Ovary (tissue), 9 donors: ENCODE data around the gene NCOA5. TPM values are rescaled to one million over a fixed set of nuclear protein-coding genes. Genes with fewer than 3 reads are reported as not detected.

Experiments
- DNase-seq, 5 donors: peaks; one replicate each; pipeline ENCODE4 v3.0.0-alpha.2; 2019 to 2020
- H3K27ac ChIP-seq, 2 donors: fragments of 200-600 bp; one replicate each; pipeline versions ENCODE4 v1.5.1 to v1.8.0; 2019 to 2022
- H3K27me3 ChIP-seq: fragments of 200-600 bp; one replicate; pipeline ENCODE4 v1.8.0; 2022
- H3K36me3 ChIP-seq: fragments of 200-600 bp; sonication (generic); one replicate; pipeline ENCODE4 v1.5.1; 2019
- H3K4me1 ChIP-seq: one replicate; pipeline ENCODE4 v1.8.1; 2013; ENCODE audit warnings: mild to moderate bottlenecking, moderate library complexity; ENCODE audit not compliant: insufficient read depth
- H3K4me3 ChIP-seq: fragments of 200-600 bp; sonication (generic); one replicate; pipeline ENCODE4 v1.5.1; 2017
- H3K9me3 ChIP-seq, 2 donors: fragments of 200-600 bp in 1 of 2; sonication (generic) in 1 of 2; one replicate each; pipeline versions ENCODE4 v1.5.1 to v1.8.1; 2013 to 2019; ENCODE audit warnings: mild to moderate bottlenecking in 1 of 2, moderate library complexity in 1 of 2
- EP300 ChIP-seq: sonication (generic); formaldehyde crosslinking; IDR thresholded peaks from one replicate; pipeline ENCODE4 v1.6.1; 2017; ENCODE audit warnings: antibody characterized with exemption
- POLR2A ChIP-seq: fragments of 450-650 bp; IDR thresholded peaks from one replicate; pipeline ENCODE4 v1.6.1; 2017; ENCODE audit warnings: antibody characterized with exemption, mild to moderate bottlenecking, moderate library complexity
- WGBS, 3 donors: extraction: QIAGEN DNeasy Blood & Tissue Kit in 1 of 3; methylation state at CpG; one replicate each; pipeline versions ENCODE4 v1.1.5 to v1.1.7; 2013 to 2017; 5-methylcytosine and 5-hydroxymethylcytosine counted together
- intact Hi-C, 4 donors: fragments of 100-400 bp; cut with DNase I; formaldehyde crosslinking; loops; one replicate each; pipeline versions ENCODE4 v1.11.0 to v1.15.1; 2022 to 2023
- polyA plus RNA-seq, 2 donors: library from polyadenylated mRNA; stranded (reverse); fragments of 200-250 nt in 1 of 2; fragments of 350-450 nt in 1 of 2; fragmentation: Illumina TruSeq in 1 of 2; extraction: RNeasy Lipid Tissue Mini Kit (QIAGEN cat#74804) in 1 of 2; gene quantifications; one replicate each; pipeline ENCODE4 v1.2.3, GENCODE V29; 2013 to 2014
- total RNA-seq, 7 donors: library from RNA; depleted of rRNA in 2 of 7; stranded (reverse); fragments of >200 nt in 2 of 7; fragmentation: NEBNext Ultra II Directional in 3 of 7; extraction: Animal tissue kit (Norgen Biotek cat#: 25700) in 3 of 7; gene quantifications; one replicate each; pipeline versions ENCODE4 v1.1.0 to v1.2.4, GENCODE V29; 2016 to 2023
- TF ChIP-seq, protein P1 (sequence below), 3 donors: fragments of 450-650 bp in 2 of 3; fragments of 200-600 bp in 1 of 3; IDR thresholded peaks; one replicate each; pipeline versions ENCODE4 v1.5.1 to v1.8.0; 2016 to 2022; ENCODE audit warnings: antibody characterized with exemption in 3 of 3, mild to moderate bottlenecking in 1 of 3
- donor health status: DM: no; HTN: no; CAD: no; lungs with moderate emphysema.
- donor health status: DM: no; HTN: no; CAD: no.
- donor health status: Bipolar disorder and iron deficiency.
- donor health status: DM: yes; HTN: yes; CAD: no.
- donor health status: DM: no; HTN: no; CAD: no.
- donor health status: DM: yes; HTN: yes; CAD: no.

The NCOA5 gene
- total and polyA plus RNA-seq, 9 donors: 27.6 to 51.1 (median 35.6) TPM

DNA sequence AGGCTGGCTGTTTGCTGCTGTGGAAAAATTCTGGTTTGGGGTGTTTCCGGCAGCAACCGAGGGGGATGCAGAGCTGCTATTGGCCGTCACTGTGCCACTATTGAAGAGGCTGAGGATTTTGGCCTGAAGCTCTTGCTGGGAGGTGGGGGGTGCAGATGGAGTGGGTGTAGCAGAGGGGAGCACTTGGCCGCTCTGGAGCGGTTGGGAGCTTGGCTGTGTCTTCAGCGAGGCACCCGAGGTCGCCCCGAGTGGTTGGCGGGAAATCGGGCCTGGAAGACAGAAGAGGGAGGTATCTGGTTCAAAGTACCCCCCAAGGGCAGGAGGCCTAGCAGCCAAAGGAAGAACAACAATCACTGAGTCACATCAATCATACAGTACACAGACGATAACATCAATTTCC is 27.1 kb downstream of the NCOA5 start:
- DNase-seq: no peak
- no peaks in the 10 kb centered on the region for H3K27me3 ChIP-seq
- no peak overlapping the region for H3K4me3 ChIP-seq
- H3K9me3 ChIP-seq: no peaks in the 10 kb centered on the region
- peaks cover 3% of the 10 kb centered on the region for H3K36me3 ChIP-seq
- TF ChIP-seq POLR2A: no peak
- TF ChIP-seq, protein P1, sequence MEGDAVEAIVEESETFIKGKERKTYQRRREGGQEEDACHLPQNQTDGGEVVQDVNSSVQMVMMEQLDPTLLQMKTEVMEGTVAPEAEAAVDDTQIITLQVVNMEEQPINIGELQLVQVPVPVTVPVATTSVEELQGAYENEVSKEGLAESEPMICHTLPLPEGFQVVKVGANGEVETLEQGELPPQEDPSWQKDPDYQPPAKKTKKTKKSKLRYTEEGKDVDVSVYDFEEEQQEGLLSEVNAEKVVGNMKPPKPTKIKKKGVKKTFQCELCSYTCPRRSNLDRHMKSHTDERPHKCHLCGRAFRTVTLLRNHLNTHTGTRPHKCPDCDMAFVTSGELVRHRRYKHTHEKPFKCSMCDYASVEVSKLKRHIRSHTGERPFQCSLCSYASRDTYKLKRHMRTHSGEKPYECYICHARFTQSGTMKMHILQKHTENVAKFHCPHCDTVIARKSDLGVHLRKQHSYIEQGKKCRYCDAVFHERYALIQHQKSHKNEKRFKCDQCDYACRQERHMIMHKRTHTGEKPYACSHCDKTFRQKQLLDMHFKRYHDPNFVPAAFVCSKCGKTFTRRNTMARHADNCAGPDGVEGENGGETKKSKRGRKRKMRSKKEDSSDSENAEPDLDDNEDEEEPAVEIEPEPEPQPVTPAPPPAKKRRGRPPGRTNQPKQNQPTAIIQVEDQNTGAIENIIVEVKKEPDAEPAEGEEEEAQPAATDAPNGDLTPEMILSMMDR (IDR thresholded peaks at IDR 0.05): no peak
- TF ChIP-seq EP300: no peak
- H3K4me1 ChIP-seq: peaks cover 5% of the 10 kb centered on the region
- H3K27ac ChIP-seq: no peak overlapping the region
- WGBS, 3 donors: 81 to 89% (median 81%) methylated on average over 12 of the region's 12 CpGs
- intact Hi-C loops: no loop called here

DNA sequence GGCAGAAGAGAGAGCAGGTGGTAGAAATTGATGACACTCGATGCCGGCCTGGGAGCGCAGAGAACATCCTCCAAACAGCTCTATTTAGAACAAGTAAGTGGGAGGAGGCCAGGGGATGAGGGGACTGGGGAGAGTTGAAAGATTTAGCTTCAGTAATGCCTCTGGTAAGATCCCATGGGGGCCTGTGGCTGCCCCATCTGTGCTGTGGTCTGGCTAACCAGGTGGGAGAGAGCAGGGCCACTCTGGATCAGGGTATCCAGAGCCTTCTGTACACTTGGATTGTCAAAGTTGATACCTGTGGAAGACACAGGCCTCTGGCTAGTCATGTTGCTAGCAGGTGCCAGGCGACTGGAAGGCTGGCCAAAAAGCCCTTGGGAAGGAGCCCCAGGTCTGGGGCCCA is 27.6 kb downstream of the NCOA5 start:
- TF ChIP-seq EP300: no peak
- TF ChIP-seq POLR2A: no peak
- TF ChIP-seq, protein P1 (IDR thresholded peaks at IDR 0.05): no peak
- intact Hi-C loops: no loop called here
- DNase-seq: no peak
- no peak overlapping the region for H3K4me3 ChIP-seq
- peaks cover 3% of the 10 kb centered on the region for H3K36me3 ChIP-seq
- peaks cover 5% of the 10 kb centered on the region for H3K4me1 ChIP-seq
- 54 to 78% (median 72%) methylated on average over 4 of the region's 4 CpGs for WGBS, 3 donors
- H3K9me3 ChIP-seq: no peaks in the 10 kb centered on the region
- H3K27ac ChIP-seq: no peak overlapping the region
- H3K27me3 ChIP-seq: no peaks in the 10 kb centered on the region

DNA sequence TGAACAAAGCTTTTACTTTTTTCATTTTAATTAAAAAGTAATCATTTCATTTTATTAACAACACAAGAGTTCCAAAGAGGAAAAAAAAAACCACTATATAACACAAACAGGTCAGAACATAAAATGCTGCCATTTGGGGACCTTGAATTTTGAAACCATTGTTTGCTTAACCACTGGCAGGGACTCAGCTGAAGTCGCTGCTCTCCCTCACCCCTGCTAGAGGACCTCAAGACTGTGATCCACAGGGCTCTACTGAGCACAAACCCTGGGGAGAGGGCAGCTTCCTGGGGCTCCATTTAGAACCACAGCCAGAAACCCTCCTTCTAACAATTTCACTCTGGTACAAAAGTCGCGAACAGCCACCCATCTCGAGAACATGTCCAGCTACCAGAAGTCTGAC is 28.8 kb downstream of the NCOA5 start:
- peaks cover 3% of the 10 kb centered on the region for H3K36me3 ChIP-seq
- TF ChIP-seq EP300 (no peak), POLR2A (no peak)
- TF ChIP-seq, protein P1 (IDR thresholded peaks at IDR 0.05): no peak

DNA sequence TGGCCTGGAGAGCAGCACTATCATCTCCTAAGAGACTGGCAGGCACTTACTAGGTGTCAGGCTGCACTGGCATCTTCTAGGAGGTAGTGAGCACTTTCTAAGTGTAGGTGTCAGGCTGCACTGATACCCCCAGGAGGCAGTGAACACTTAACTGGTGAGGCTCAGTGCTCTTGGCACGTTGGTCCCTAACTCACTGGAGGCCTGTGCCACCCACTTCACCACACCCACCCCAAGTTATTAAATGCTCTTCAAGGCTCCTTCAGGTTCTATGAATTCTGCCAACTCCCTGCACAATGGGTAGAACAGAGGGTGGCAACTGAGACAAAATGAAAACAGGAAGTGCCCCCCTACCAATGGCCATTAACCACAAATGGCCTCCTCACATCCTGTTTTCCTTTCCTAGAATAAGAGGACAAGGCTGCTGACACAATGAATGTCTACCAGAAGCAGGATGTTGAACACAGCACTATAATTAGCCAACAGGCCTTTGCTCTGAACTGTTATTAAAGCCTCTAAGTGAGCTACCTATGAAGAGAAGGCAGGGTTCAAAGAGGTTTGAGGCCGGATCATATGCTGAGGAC is 29.4 kb downstream of the NCOA5 start:
- no peak for DNase-seq
- TF ChIP-seq, protein P1 (IDR thresholded peaks at IDR 0.05): no peak
- TF ChIP-seq EP300: no peak
- no peak for TF ChIP-seq POLR2A
- Histone ChIP-seq H3K27ac (no peak overlapping the region), H3K9me3 (no peaks in the 10 kb centered on the region), H3K36me3 (peaks cover 2% of the 10 kb centered on the region), H3K4me1 (peaks cover 5% of the 10 kb centered on the region), H3K27me3 (no peaks in the 10 kb centered on the region), H3K4me3 (no peak overlapping the region)
- 70 to 92% (median 81%) methylated on average over 2 of the region's 2 CpGs for WGBS, 3 donors
- intact Hi-C loops: no loop called here

More for the DNA sequence above, 28.8 kb downstream of the NCOA5 start:
- Histone ChIP-seq H3K4me1 (peaks cover 5% of the 10 kb centered on the region), H3K9me3 (no peaks in the 10 kb centered on the region), H3K27ac (no peak overlapping the region), H3K27me3 (no peaks in the 10 kb centered on the region), H3K4me3 (no peak overlapping the region)
- WGBS, 3 donors: 68 to 90% (median 71%) methylated on average over 4 of the region's 4 CpGs
- DNase-seq: no peak
- intact Hi-C loops: no loop called here
